ENCODE measurements around the gene PIP5K1A.

DNA sequence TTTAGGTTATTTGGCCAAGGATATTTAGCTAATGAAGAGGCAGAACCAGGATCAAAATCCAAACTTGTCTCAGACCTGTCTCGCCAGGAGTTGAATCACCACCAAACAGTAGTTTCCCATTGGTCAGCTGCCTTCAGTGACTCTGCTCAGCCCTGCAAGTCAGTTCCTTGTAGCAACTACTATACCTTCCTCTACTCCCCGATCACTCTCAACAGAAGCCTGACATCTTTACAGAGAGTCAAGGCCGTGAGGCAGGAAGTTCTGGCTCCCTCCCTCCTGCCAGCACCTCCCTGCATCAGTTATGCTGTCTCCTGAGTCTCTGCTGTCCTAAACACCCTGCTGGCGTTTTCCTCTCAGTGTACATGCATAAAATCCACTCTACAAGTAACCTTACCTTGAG, 69.4 kb downstream of the PIP5K1A start:
- TF ChIP-seq EZH2 (IDR thresholded peaks at IDR 0.05; ENCODE audit: insufficient read depth, poor library complexity, severe bottlenecking) (no peak), EZH2phosphoT487 (IDR thresholded peaks at IDR 0.05; ENCODE audit: insufficient read depth, low read depth) (no peak)
